ENCODE data around the gene MICAL2. TPM values are rescaled to one million over a fixed set of nuclear protein-coding genes. Genes with fewer than 3 reads are reported as not detected.

Gene MICAL2, protein sequence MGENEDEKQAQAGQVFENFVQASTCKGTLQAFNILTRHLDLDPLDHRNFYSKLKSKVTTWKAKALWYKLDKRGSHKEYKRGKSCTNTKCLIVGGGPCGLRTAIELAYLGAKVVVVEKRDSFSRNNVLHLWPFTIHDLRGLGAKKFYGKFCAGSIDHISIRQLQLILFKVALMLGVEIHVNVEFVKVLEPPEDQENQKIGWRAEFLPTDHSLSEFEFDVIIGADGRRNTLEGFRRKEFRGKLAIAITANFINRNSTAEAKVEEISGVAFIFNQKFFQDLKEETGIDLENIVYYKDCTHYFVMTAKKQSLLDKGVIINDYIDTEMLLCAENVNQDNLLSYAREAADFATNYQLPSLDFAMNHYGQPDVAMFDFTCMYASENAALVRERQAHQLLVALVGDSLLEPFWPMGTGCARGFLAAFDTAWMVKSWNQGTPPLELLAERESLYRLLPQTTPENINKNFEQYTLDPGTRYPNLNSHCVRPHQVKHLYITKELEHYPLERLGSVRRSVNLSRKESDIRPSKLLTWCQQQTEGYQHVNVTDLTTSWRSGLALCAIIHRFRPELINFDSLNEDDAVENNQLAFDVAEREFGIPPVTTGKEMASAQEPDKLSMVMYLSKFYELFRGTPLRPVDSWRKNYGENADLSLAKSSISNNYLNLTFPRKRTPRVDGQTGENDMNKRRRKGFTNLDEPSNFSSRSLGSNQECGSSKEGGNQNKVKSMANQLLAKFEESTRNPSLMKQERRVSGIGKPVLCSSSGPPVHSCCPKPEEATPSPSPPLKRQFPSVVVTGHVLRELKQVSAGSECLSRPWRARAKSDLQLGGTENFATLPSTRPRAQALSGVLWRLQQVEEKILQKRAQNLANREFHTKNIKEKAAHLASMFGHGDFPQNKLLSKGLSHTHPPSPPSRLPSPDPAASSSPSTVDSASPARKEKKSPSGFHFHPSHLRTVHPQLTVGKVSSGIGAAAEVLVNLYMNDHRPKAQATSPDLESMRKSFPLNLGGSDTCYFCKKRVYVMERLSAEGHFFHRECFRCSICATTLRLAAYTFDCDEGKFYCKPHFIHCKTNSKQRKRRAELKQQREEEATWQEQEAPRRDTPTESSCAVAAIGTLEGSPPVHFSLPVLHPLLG
- total RNA-seq (2021; fragmentation: NEBNext Ultra II Directional; extraction: Animal tissue kit (Norgen Biotek cat#: 25700)) (4.1 and 4.2 TPM in 2 replicates), polyA plus RNA-seq (2011; rRNA removed) (1.3 and 1.6 TPM in 2 replicates), polyA minus RNA-seq (2011; rRNA and poly(A)+ RNA removed) (3.9 and 4.4 TPM in 2 replicates)
- 1.7 TPM for polyA plus RNA-seq (2011; cell fraction: cytosol; rRNA removed)
- 3.0 TPM for polyA plus RNA-seq (2011; cell fraction: nucleus; rRNA removed)
- 1.4 to 2.5 TPM (median 1.6 TPM) in 4 replicates for polyA plus RNA-seq (2012, experiment 1 of 2)
- polyA plus RNA-seq (2012, experiment 2 of 2) = 5.1 TPM
- polyA plus RNA-seq (2013, experiment 1 of 2) = 0.67 TPM
- polyA plus RNA-seq (2013, experiment 2 of 2) = 0.79 TPM
- polyA minus RNA-seq (2011; cell fraction: cytosol; rRNA and poly(A)+ RNA removed) = 3.2 TPM
- 6.5 TPM for polyA minus RNA-seq (2011; cell fraction: nucleus; rRNA and poly(A)+ RNA removed)
- long read RNA-seq, experiment 1, partial matches to known transcripts = 1 of 2 reads
- long read RNA-seq, experiment 1, other reads (novel, unspliced or antisense) = 1 of 2 reads
- long read RNA-seq, experiment 2, partial matches to known transcripts = 0 of 1 reads
- long read RNA-seq, experiment 2, other reads (novel, unspliced or antisense) = 0 of 1 reads

DNA sequence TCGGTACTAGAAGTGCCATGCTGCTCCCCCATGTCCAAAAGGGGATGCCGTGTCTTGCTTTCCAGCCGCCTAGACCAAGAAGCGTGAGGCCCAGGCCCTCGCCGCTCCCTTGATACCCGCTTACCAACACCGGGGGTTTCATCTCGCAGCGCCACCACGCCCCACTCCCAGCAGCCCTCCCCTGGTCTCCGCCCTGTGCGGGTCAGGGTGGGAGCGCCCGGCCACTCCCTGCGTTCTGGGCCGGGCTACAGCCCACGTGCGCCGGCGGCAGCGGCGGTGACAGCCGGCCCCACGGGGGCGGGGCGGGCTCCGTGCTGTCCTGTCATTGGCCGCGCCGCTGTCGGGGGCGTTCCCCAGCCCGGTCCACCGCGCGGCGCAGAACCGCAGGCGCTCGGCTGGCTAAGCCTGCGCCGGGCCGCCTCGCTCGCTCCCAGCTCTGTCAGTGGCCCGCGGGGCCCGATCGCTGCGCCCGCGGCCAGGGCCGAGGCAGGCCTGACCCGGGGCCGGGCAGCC lies at the start of gene MICAL2:
MICAL2 (plus strand) TSS at position 390 of the 513 bp plus-strand sequence. CDS start 51,566 bp downstream, outside the sequence.
- FAIRE-seq (no peak), DNase-seq (ENCODE audit: low read depth in 1 of 2, low spot score in 2 of 2) (peak; percentile 61 to 87)
- Histone ChIP-seq H3K36me3 (ENCODE audit: control insufficient read depth in 2 of 4, insufficient read depth in 4 of 4, low read length in 3 of 4) (no peaks in the 10 kb centered on the region), H2BK20ac (ENCODE audit: low read length) (no peak within 1 kb of the TSS), H4K8ac (ENCODE audit: extremely low read depth, insufficient read depth, low read length) (no peak within 1 kb of the TSS; the same call in 1 of the 2 replicates), H3K4me3 (ENCODE audit: extremely low read depth in 1 of 4, insufficient read depth in 2 of 4, low read depth in 3 of 4, low read length in 4 of 4) (peak within 1 kb of the TSS; percentile 36 to 71 (median 50)), H4K5ac (ENCODE audit: insufficient read length, low read depth, low read length) (no peak within 1 kb of the TSS), H2BK15ac (ENCODE audit: low read length) (peak within 1 kb of the TSS; percentile 75; the same call in 1 of the 2 replicates), H3K23ac (ENCODE audit: insufficient read length) (no peak within 1 kb of the TSS), H3K79me2 (ENCODE audit: control insufficient read depth in 1 of 2, insufficient read depth in 2 of 2, low read length in 2 of 2) (no peaks in the 10 kb centered on the region), H4K91ac (replicated peaks; ENCODE audit: insufficient read length, low read length) (no peak within 1 kb of the TSS), H2BK120ac (replicated peaks; ENCODE audit: low read depth, low read length) (no peak within 1 kb of the TSS), H2BK12ac (ENCODE audit: low read depth, low read length) (0 out of 2 replicates have a peak within 1 kb of the TSS, but pooled peaks have one; percentile 60), H3K4me2 (ENCODE audit: insufficient read depth in 1 of 2, low read depth in 2 of 2, low read length in 2 of 2) (peak within 1 kb of the TSS; percentile 72 to 99), H3K56ac (replicated peaks; ENCODE audit: insufficient read length, low read depth, low read length) (no peak within 1 kb of the TSS), H3K27me3 (replicated peaks in 1 of 4; ENCODE audit: control insufficient read depth in 3 of 4, extremely low read depth in 1 of 4, insufficient read depth in 3 of 4, low read length in 3 of 4) (peaks cover 0 to 35% (median 30%) of the 10 kb centered on the region in 4 experiments; a peak in 5 of 7 replicates), H3K9me3 (ENCODE audit: insufficient read depth in 2 of 2, low read depth in 1 of 2, low read length in 1 of 2) (no peaks in the 10 kb centered on the region), H3K18ac (ENCODE audit: extremely low read depth, low read length) (peak within 1 kb of the TSS; percentile 83; the same call in 1 of the 2 replicates), H3K4me1 (replicated peaks in 1 of 4; ENCODE audit: control insufficient read depth in 3 of 4, insufficient read depth in 4 of 4, low read length in 3 of 4) (peaks cover 0 to 10% (median 4%) of the 10 kb centered on the region in 4 experiments; a peak in 5 of 7 replicates), H3K23me2 (ENCODE audit: low read depth, low read length) (peaks cover 12% of the 10 kb centered on the region), H3K9ac (replicated peaks in 1 of 4; ENCODE audit: extremely low read depth in 1 of 4, low read depth in 3 of 4, low read length in 3 of 4) (no peak within 1 kb of the TSS), H3K4ac (replicated peaks; ENCODE audit: insufficient read length, low read depth, low read length) (no peak within 1 kb of the TSS), H2BK5ac (ENCODE audit: low read depth, low read length) (no peak within 1 kb of the TSS; the same call in 1 of the 2 replicates), H3K79me1 (ENCODE audit: low read depth, low read length) (no peaks in the 10 kb centered on the region), H3K14ac (ENCODE audit: insufficient read length) (no peak within 1 kb of the TSS), H2AK5ac (ENCODE audit: low read depth, low read length) (no peak within 1 kb of the TSS), H3K27ac (ENCODE audit: low read depth, low read length) (no peak within 1 kb of the TSS), H4K20me1 (replicated peaks in 1 of 2; ENCODE audit: control insufficient read depth in 1 of 2, insufficient read depth in 2 of 2, low read length in 2 of 2) (peaks cover 0 to 1% of the 10 kb centered on the region in 2 experiments), H2AFZ (ENCODE audit: low read length) (peak within 1 kb of the TSS; percentile 85)
- POLR2A ChIA-PET (ENCODE audit: partially characterized antibody) = interaction anchor here (1.6 kb wide), 1 partner anchor 63 kb away, joined by 3 read pairs; no protein-coding TSS in a partner anchor
- CTCF ChIA-PET (ENCODE audit: partially characterized antibody) = interaction anchor here (0.9 to 3.2 kb wide), 11 partner anchors 9 to 171 kb away, joined by 3 to 14 read pairs (median 5); no protein-coding TSS in a partner anchor
- WGBS, 2 experiments (ENCODE audit: extremely low coverage in 1 of 2, insufficient coverage in 1 of 2, insufficient read length in 1 of 2, insufficient replicate concordance in 2 of 2, low coverage in 1 of 2, low lambda C conversion rate in 2 of 2, missing lambda C conversion rate in 1 of 2) = 3% methylated on average over 35 of the region's 56 CpGs; no CpG with 5 or more reads in 1 of the 2 experiments
- TF ChIP-seq POU5F1 (IDR thresholded peaks at IDR 0.05; ENCODE audit: low read depth, low read length) (no peak), EP300 (IDR thresholded peaks at IDR 0.05; ENCODE audit: borderline replicate concordance in 1 of 2, low read depth in 2 of 2, low read length in 2 of 2) (no peak)
- TF ChIP-seq, protein P1, sequence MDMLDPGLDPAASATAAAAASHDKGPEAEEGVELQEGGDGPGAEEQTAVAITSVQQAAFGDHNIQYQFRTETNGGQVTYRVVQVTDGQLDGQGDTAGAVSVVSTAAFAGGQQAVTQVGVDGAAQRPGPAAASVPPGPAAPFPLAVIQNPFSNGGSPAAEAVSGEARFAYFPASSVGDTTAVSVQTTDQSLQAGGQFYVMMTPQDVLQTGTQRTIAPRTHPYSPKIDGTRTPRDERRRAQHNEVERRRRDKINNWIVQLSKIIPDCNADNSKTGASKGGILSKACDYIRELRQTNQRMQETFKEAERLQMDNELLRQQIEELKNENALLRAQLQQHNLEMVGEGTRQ (IDR thresholded peaks at IDR 0.05; ENCODE audit: low read length) = 0 out of 2 replicates have a peak, but pooled peaks have one; percentile 31

All from H1 (cell line).